ENCODE measurements around the gene AMOTL2.

The AMOTL2 gene

GRCh38 chr3:134368751-134369105 lies 5.5 kb downstream of the AMOTL2 start:
- peak; percentile 16 for DNase-seq (ENCODE audit: low spot score)
- no peak for TF ChIP-seq CTCF (IDR thresholded peaks at IDR 0.05; ENCODE audit: extremely low read depth, insufficient read depth, missing control alignments)
- in situ Hi-C loops (cut with MboI; ENCODE audit: low pct_unique_long_range_greater_than_20kb, low sequenced_read_pairs, unreplicated experiment), result no loop called here

DNA sequence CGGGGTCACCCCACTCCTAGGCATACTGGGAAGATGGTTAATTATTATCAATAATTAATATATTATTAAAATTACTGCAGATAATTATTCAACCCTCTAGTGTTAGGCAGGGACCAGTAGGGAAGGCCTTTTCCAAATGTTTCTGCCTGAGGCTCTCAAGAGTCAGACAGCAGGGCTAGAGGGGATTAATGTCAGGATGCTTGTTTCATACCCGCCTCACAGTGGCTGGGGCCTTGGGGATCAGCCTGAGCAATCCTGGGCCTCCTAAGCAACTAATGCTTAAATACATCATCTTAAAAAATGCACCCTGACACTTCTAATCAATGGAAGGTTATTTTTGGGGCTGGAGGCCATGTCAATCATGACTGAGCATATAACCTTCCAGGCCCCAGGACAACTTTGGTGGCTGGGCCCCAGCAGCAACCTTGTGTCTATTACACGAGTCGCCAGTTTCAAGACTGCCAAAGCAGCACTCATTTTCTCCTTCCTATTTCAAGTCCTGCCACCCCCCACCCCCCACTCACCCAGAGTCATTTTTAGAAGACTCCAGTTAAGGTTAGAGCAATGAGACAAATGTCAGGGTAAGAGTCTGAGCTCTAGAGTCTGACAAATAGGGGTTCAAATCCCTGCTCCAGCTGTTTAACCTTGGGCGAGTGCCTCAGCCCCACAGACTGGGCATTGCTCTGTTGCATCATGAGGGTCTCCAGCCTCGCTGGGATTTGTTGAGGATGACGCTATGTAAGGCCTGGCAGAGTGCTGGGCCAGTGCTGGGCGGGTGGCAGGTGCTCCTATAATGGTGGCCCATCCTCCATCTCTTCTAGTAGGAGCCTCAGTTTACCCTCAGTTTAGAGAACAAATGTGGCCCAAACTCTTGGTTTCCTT lies 6.1 kb downstream of the AMOTL2 start:
- in situ Hi-C loops (cut with MboI; ENCODE audit: low pct_unique_long_range_greater_than_20kb, low sequenced_read_pairs, unreplicated experiment), result no loop called here
- no peak for DNase-seq (ENCODE audit: low spot score)
- TF ChIP-seq CTCF (IDR thresholded peaks at IDR 0.05; ENCODE audit: extremely low read depth, insufficient read depth, missing control alignments), result no peak

DNA sequence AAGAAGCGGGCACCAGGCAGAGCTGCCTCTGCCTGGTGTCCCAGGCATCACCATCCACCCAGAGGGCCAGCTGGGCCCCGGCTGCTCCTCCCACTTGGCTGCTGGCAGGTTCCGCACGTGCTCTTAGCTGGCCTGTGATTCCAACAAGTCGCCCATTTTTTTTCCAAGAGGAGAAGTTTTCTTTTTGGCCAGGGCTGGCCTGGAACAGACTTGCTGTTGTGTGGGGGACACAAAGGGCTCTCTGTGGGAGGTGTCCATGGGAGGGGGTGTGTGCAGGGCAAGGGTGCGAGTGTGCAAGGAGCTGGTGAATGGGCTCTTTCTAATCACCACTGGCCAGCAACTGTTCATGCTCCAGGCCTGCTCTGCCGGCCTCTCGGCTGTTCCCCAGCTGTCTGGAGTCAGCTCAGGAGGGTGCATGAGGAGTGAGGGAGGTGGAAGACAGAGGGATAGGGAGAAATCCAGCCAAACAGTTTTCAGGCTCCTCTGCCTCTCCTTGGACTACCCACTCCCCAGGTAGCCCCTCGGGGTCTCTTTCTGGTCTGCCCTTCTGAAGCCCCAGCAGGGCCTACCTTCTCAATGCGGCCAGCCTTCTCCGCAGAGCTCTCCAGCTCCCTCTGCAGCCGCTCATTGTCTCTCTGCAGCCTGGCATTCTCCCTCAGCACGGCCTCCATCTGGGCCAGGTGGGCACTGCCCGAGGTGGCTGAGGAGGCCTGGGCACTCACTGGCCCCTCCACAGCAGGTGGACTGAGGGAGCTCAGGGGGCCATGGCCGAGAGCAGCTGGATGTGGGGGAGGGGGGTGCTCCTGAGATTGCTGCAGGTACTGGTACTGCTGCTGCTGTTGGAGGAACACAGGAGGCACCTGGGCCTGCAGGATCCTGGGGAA lies 7.1 kb downstream of the AMOTL2 start:
- no peak for DNase-seq (ENCODE audit: low spot score)
- peak; percentile 2 for TF ChIP-seq CTCF (IDR thresholded peaks at IDR 0.05; ENCODE audit: extremely low read depth, insufficient read depth, missing control alignments)
- in situ Hi-C loops (cut with MboI; ENCODE audit: low pct_unique_long_range_greater_than_20kb, low sequenced_read_pairs, unreplicated experiment), result no loop called here

DNA sequence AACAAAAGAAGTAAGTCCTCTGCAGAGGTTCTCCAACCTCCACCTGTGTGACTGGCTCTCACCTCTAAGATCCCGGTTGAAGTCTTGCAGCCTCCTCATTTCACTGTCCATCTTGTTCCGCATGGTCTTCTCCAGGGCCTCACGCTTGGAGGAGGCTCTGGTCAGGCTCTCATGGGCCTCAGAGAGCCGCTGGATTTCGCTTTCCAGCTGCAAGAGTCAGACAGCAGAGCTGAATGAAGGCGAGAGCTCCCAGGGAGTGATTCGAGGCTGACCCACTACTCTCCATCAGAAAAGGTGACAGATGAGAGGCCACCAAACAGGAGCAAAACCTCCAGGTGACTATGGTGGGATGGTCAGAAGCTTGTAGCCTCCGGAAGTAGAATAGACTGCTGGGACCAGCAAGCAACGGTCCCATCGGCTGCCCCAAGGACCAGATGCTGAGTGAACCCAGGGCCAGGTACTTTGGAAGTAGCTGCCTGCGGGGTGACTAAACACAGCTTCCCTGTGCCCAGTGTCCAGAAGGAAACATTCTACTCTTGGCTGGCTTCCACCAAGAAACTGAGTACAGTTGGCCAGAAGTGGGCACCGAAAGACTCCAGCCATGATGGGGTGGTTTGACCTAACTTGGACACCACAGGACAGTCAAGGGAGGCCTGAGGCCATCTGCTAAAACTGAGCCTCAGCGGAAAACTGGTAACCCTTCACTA lies 7.9 kb downstream of the AMOTL2 start:
- in situ Hi-C loops (cut with MboI; ENCODE audit: low pct_unique_long_range_greater_than_20kb, low sequenced_read_pairs, unreplicated experiment), result no loop called here
- no peak for DNase-seq (ENCODE audit: low spot score)
- no peak for TF ChIP-seq CTCF (IDR thresholded peaks at IDR 0.05; ENCODE audit: extremely low read depth, insufficient read depth, missing control alignments)

- in situ Hi-C loops (cut with MboI; ENCODE audit: low pct_unique_long_range_greater_than_20kb, low sequenced_read_pairs, unreplicated experiment), result no loop called here
- DNase-seq (ENCODE audit: low spot score), result no peak
- TF ChIP-seq CTCF (IDR thresholded peaks at IDR 0.05; ENCODE audit: extremely low read depth, insufficient read depth, missing control alignments), result no peak
These were observed 8.5 kb downstream of the AMOTL2 start for GRCh38 chr3:134365766-134366065.

DNA sequence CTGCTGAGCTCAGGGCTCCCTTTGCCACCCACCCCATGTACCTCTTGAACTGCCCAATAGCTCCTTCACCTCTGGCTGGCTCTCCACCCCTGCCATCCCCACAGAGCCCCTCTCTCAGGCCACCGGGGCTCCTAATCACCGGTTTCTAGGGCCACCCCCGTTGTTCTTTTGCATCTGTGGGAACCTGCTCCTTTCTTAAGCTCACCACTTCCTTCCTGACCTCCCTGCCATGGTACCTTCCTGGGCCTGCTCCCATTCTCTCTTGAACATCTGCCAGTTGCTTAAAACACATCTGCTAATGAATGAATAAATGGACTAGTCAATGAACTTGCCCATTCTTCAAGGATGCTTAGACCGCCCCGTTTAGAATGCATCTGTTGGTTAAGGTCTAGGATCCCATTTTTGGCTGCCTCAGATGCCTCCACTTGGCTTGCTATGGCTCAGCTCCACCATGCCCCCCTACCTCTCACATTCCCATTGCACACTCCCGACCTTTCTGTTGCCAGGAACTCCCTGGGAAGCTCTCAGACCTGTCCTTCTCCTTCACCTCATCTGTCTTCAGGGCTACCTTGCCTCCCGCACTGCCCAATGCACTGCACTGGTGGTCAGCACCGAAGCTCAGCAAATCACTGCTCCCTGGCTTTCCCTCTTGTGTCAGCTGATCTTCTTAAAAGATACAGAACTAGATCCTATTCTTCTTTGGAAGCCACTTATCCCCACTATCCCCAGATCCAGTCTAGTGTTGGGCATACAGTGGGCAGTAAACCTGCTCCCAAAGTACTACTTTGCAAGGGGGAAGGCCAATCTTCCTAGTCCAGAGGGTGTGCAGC lies 9.1 kb downstream of the AMOTL2 start:
- no peak for TF ChIP-seq CTCF (IDR thresholded peaks at IDR 0.05; ENCODE audit: extremely low read depth, insufficient read depth, missing control alignments)
- in situ Hi-C loops (cut with MboI; ENCODE audit: low pct_unique_long_range_greater_than_20kb, low sequenced_read_pairs, unreplicated experiment), result no loop called here
- peak; percentile 34 for DNase-seq (ENCODE audit: low spot score)
